ENCODE results near the gene ARHGAP18. TPM values are rescaled to one million over a fixed set of nuclear protein-coding genes. Genes with fewer than 3 reads are reported as not detected.

The ARHGAP18 gene
- total RNA-seq, 3 donors from 2014 or later, result 2.1 to 2.5 (median 2.3) TPM

- H3K4me1 Mint-ChIP-seq (ENCODE audit: low read depth), result peaks cover 9% of the 10 kb centered on the region
- H3K9me3 Mint-ChIP-seq, result no peaks in the 10 kb centered on the region
- H3K27me3 Mint-ChIP-seq (ENCODE audit: low read depth), result no peaks in the 10 kb centered on the region
- no peak overlapping the region for H3K4me3 Mint-ChIP-seq
- H3K36me3 Mint-ChIP-seq (ENCODE audit: insufficient read depth), result peaks cover 3% of the 10 kb centered on the region
- ATAC-seq, result no peak
- DNase-seq, result no peak
These were observed 49.7 kb downstream of the ARHGAP18 start for GRCh38 chr6:129660346-129660676.

GRCh38 chr6:129659590-129660345, 50.2 kb downstream of the ARHGAP18 start:
- ATAC-seq, result no peak

GRCh38 chr6:129659167-129659566, 50.8 kb downstream of the ARHGAP18 start:
- Mint-ChIP-seq H3K9me3 (no peaks in the 10 kb centered on the region), H3K27me3 (ENCODE audit: low read depth) (no peaks in the 10 kb centered on the region), H3K36me3 (ENCODE audit: insufficient read depth) (peaks cover 6% of the 10 kb centered on the region), H3K4me1 (ENCODE audit: low read depth) (peaks cover 10% of the 10 kb centered on the region), H3K4me3 (no peak overlapping the region)
- no peak for ATAC-seq
- DNase-seq, result no peak

More at GRCh38 chr6:129659590-129660345, 50.2 kb downstream of the ARHGAP18 start:
- H3K36me3 Mint-ChIP-seq (ENCODE audit: insufficient read depth), result peaks cover 3% of the 10 kb centered on the region
- no peak for DNase-seq
- H3K4me1 Mint-ChIP-seq (ENCODE audit: low read depth), result peaks cover 10% of the 10 kb centered on the region
- no peaks in the 10 kb centered on the region for H3K27me3 Mint-ChIP-seq (ENCODE audit: low read depth)
- no peak overlapping the region for H3K4me3 Mint-ChIP-seq
- H3K9me3 Mint-ChIP-seq, result no peaks in the 10 kb centered on the region

DNA sequence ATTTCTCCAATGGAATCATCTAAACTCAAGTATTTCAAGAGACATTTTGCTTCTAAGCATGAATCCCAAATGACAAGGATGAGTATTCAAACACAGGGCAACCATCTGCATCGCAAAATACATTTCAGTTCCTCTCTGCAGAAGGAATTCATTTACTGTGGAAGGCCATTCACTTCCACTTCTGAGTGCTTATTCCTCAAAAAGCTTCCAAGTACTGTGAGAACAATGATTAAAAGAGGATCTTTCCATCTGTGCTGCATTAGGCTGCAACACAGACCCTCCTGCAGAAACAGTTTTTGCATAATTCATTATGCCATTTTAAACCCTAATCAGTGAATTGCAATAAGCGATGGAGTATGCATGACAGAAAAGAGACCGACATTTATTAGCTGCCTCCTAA, 52.5 kb downstream of the ARHGAP18 start:
- H3K9me3 Mint-ChIP-seq, result no peaks in the 10 kb centered on the region
- ATAC-seq (no peak), DNase-seq (no peak)
- H3K4me3 Mint-ChIP-seq, result no peak overlapping the region
- H3K4me1 Mint-ChIP-seq (ENCODE audit: low read depth), result peaks cover 10% of the 10 kb centered on the region
- H3K36me3 Mint-ChIP-seq (ENCODE audit: insufficient read depth), result peaks cover 6% of the 10 kb centered on the region
- no peaks in the 10 kb centered on the region for H3K27me3 Mint-ChIP-seq (ENCODE audit: low read depth)

GRCh38 chr6:129655334-129655733, 54.6 kb downstream of the ARHGAP18 start:
- H3K27me3 Mint-ChIP-seq (ENCODE audit: low read depth), result no peaks in the 10 kb centered on the region
- no peak for ATAC-seq

GRCh38 chr6:129653746-129654145, 56.2 kb downstream of the ARHGAP18 start:
- H3K27me3 Mint-ChIP-seq (ENCODE audit: low read depth), result no peaks in the 10 kb centered on the region
- ATAC-seq, result no peak
- no peaks in the 10 kb centered on the region for H3K9me3 Mint-ChIP-seq
- no peak overlapping the region for H3K4me3 Mint-ChIP-seq
- DNase-seq, result no peak
- H3K4me1 Mint-ChIP-seq (ENCODE audit: low read depth), result peaks cover 9% of the 10 kb centered on the region
- H3K36me3 Mint-ChIP-seq (ENCODE audit: insufficient read depth), result peaks cover 6% of the 10 kb centered on the region

More at GRCh38 chr6:129655334-129655733, 54.6 kb downstream of the ARHGAP18 start:
- no peak for DNase-seq
- H3K4me3 Mint-ChIP-seq, result no peak overlapping the region
- peaks cover 6% of the 10 kb centered on the region for H3K36me3 Mint-ChIP-seq (ENCODE audit: insufficient read depth)
- no peaks in the 10 kb centered on the region for H3K9me3 Mint-ChIP-seq
- H3K4me1 Mint-ChIP-seq (ENCODE audit: low read depth), result peaks cover 7% of the 10 kb centered on the region

- Mint-ChIP-seq H3K4me3 (no peak overlapping the region), H3K27me3 (ENCODE audit: low read depth) (no peaks in the 10 kb centered on the region), H3K4me1 (ENCODE audit: low read depth) (peaks cover 10% of the 10 kb centered on the region), H3K36me3 (ENCODE audit: insufficient read depth) (peaks cover 6% of the 10 kb centered on the region), H3K9me3 (no peaks in the 10 kb centered on the region)
- DNase-seq (no peak), ATAC-seq (no peak)
These were observed 56.7 kb downstream of the ARHGAP18 start for GRCh38 chr6:129653229-129653628.

DNA sequence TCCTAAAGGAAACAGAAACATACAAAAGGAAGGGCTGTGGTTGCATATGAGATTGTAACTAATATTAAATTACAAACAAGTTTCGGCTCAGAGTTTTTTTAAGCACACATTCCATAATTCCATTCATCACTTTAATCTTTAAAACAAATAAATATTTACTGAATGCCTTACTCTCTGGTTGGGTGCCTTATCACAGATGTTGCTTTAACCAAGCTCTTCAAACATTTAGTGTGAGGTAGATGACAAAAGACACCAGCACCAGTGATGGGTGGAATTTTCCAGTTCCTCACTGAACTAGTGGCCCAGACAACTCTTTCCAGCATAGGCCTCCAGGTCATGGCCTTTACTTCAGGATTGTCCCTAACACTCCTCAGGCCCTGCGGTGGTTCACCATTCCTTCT, 58.7 kb downstream of the ARHGAP18 start:
- H3K27me3 Mint-ChIP-seq (ENCODE audit: low read depth), result no peaks in the 10 kb centered on the region
- peaks cover 6% of the 10 kb centered on the region for H3K36me3 Mint-ChIP-seq (ENCODE audit: insufficient read depth)
- no peak for ATAC-seq
- H3K4me3 Mint-ChIP-seq, result no peak overlapping the region
- H3K9me3 Mint-ChIP-seq, result no peaks in the 10 kb centered on the region
- no peak for DNase-seq
- H3K4me1 Mint-ChIP-seq (ENCODE audit: low read depth), result peaks cover 10% of the 10 kb centered on the region

GRCh38 chr6:129648819-129649491, 61.0 kb downstream of the ARHGAP18 start:
- ATAC-seq (no peak), DNase-seq (no peak)
- no peaks in the 10 kb centered on the region for H3K9me3 Mint-ChIP-seq
- no peak overlapping the region for H3K4me3 Mint-ChIP-seq
- peaks cover 3% of the 10 kb centered on the region for H3K36me3 Mint-ChIP-seq (ENCODE audit: insufficient read depth)
- no peaks in the 10 kb centered on the region for H3K27me3 Mint-ChIP-seq (ENCODE audit: low read depth)
- peaks cover 3% of the 10 kb centered on the region for H3K4me1 Mint-ChIP-seq (ENCODE audit: low read depth)

DNA sequence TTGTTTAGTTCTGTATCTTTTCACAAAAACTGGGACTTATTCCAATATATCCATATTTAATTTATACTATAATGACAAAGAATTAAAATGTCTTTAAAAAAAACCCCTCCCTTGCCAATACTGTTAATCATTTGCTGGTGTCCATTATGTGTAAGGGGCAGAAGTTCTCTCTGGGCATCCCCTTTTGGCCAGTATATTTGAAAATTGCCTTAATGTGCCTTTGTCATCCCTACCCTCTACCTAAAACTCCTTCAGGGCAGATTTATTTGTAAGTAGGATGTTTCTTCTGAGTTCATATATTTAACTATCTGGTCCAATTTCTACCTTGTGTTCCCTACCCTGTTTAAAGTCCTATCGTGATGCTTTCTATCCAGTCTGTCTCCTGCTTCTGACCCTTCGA, 62.9 kb downstream of the ARHGAP18 start:
- Mint-ChIP-seq H3K36me3 (ENCODE audit: insufficient read depth) (peaks cover 3% of the 10 kb centered on the region), H3K27me3 (ENCODE audit: low read depth) (no peaks in the 10 kb centered on the region), H3K4me3 (no peak overlapping the region), H3K4me1 (ENCODE audit: low read depth) (peaks cover 3% of the 10 kb centered on the region), H3K9me3 (no peaks in the 10 kb centered on the region)
- DNase-seq (no peak), ATAC-seq (no peak)

- DNase-seq (no peak), ATAC-seq (no peak)
- H3K4me1 Mint-ChIP-seq (ENCODE audit: low read depth), result peaks cover 3% of the 10 kb centered on the region
- no peaks in the 10 kb centered on the region for H3K9me3 Mint-ChIP-seq
- H3K4me3 Mint-ChIP-seq, result no peak overlapping the region
- peaks cover 3% of the 10 kb centered on the region for H3K36me3 Mint-ChIP-seq (ENCODE audit: insufficient read depth)
- no peaks in the 10 kb centered on the region for H3K27me3 Mint-ChIP-seq (ENCODE audit: low read depth)
These were observed 63.3 kb downstream of the ARHGAP18 start for GRCh38 chr6:129646642-129647041.

DNA sequence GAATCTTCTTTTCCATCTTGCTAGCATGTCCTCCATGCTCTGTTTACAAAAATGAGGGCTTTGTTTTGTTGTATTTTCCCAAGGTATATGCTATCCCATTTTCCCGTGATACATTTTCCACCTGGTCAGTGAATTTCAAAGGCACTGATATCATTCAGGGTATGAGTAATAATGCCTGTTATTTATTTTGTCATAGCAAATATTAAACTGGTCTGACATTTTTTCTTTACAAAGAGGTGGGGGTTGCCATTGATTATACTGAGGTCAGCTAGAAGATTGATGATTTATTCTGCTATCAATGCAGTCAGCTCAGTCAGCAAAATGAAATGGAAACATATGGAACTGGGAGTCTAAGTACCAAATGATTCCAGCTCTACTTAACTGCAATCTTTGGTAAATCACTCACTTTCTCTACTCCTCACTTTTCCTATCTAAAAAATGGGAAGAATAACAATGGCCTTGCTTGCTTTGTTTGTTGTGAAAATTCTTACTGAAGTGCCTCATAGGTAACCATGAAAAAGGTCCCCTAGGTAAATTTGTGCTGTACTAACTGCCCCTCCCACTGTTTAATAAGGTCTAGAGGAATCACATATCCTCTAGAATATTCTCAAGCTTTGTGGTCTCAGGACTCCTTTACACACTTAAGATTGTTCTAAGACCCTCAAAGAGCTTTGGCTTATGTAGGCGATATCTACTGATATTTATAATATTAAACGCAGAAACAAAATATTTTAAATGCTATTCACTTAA, 64.0 kb downstream of the ARHGAP18 start:
- DNase-seq (no peak), ATAC-seq (no peak)
- H3K27me3 Mint-ChIP-seq (ENCODE audit: low read depth), result no peaks in the 10 kb centered on the region
- H3K36me3 Mint-ChIP-seq (ENCODE audit: insufficient read depth), result peaks cover 3% of the 10 kb centered on the region
- H3K4me1 Mint-ChIP-seq (ENCODE audit: low read depth), result peaks cover 3% of the 10 kb centered on the region
- H3K9me3 Mint-ChIP-seq, result no peaks in the 10 kb centered on the region
- no peak overlapping the region for H3K4me3 Mint-ChIP-seq

GRCh38 chr6:129645106-129645829, 64.7 kb downstream of the ARHGAP18 start:
- H3K4me3 Mint-ChIP-seq, result no peak overlapping the region
- H3K4me1 Mint-ChIP-seq (ENCODE audit: low read depth), result peaks cover 3% of the 10 kb centered on the region
- no peaks in the 10 kb centered on the region for H3K27me3 Mint-ChIP-seq (ENCODE audit: low read depth)
- no peak for DNase-seq
- H3K9me3 Mint-ChIP-seq, result no peaks in the 10 kb centered on the region
- no peak for ATAC-seq
- peaks cover 6% of the 10 kb centered on the region for H3K36me3 Mint-ChIP-seq (ENCODE audit: insufficient read depth)

DNA sequence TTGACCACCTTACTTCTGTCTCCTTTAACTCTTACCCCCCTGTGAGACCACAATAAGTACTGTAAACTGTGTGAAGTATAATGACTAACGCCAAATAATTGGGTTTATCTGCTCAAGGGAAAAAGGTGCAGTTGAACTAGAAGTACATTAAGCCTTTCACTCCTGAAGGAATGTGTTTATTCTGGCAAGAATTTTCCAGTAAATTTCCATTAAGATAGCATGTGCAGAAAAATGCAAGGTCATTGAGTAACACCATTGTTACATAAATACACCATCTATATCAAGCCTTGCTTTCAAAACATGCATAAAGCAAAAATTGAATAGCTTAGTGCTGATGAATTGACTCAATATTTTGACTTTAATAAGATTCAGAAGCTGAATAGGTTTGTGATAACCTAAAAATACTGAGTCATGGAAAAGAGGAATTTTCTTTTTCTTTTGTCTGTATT, 65.4 kb downstream of the ARHGAP18 start:
- no peak for ATAC-seq
- no peaks in the 10 kb centered on the region for H3K9me3 Mint-ChIP-seq
- no peak for DNase-seq
- no peaks in the 10 kb centered on the region for H3K27me3 Mint-ChIP-seq (ENCODE audit: low read depth)
- peaks cover 6% of the 10 kb centered on the region for H3K36me3 Mint-ChIP-seq (ENCODE audit: insufficient read depth)
- no peak overlapping the region for H3K4me3 Mint-ChIP-seq
- peaks cover 3% of the 10 kb centered on the region for H3K4me1 Mint-ChIP-seq (ENCODE audit: low read depth)
